ENCODE measurements around the gene SNAP23.

DNA sequence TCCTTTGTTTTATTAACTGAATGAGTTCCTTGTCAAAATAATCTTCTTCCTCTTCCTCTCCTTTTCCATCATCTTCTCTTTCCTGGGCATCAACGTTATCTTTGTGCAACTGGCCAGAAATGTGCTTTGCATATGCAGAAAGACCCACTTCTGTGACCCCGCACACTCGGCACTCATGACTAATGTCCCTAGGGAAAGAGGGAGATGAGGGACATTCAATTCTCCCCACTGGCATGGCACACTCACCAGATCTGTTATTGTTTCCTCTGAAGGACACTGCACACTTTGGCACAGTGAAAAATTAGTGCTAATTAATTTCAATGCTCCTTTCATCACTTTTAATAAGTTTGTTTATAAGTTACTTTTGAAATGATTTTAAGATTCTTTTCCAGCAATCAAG lies 38.5 kb upstream of the SNAP23 start:
- TF ChIP-seq, protein P1, sequence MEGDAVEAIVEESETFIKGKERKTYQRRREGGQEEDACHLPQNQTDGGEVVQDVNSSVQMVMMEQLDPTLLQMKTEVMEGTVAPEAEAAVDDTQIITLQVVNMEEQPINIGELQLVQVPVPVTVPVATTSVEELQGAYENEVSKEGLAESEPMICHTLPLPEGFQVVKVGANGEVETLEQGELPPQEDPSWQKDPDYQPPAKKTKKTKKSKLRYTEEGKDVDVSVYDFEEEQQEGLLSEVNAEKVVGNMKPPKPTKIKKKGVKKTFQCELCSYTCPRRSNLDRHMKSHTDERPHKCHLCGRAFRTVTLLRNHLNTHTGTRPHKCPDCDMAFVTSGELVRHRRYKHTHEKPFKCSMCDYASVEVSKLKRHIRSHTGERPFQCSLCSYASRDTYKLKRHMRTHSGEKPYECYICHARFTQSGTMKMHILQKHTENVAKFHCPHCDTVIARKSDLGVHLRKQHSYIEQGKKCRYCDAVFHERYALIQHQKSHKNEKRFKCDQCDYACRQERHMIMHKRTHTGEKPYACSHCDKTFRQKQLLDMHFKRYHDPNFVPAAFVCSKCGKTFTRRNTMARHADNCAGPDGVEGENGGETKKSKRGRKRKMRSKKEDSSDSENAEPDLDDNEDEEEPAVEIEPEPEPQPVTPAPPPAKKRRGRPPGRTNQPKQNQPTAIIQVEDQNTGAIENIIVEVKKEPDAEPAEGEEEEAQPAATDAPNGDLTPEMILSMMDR (optimal IDR thresholded peaks at IDR 0.05 in 1 of 3, IDR thresholded peaks at IDR 0.05 in 1 of 3, conservative IDR thresholded peaks at IDR 0.05 in 1 of 3; ENCODE audit: extremely low read depth in 1 of 3, insufficient read depth in 2 of 3, low read length in 3 of 3): no peak
- no peak for TF ChIP-seq EZH2 (IDR thresholded peaks at IDR 0.05; ENCODE audit: low read length)
